CD4-positive, alpha-beta T cell treated with Interleukin-15 for 1 hour (primary cell): ENCODE measurements around the gene PDK2.

Experiments
- DNase-seq: peaks from one replicate; pipeline ENCODE4 v3.0.0-alpha.2; 2020

Gene PDK2

GRCh38 chr17:50080096-50080480 lies 15.1 kb upstream of the PDK2 start:
- DNase-seq = no peak

GRCh38 chr17:50080827-50081226 lies 14.3 kb upstream of the PDK2 start:
- no peak for DNase-seq

GRCh38 chr17:50081757-50082156 lies 13.4 kb upstream of the PDK2 start:
- DNase-seq = no peak

- DNase-seq = peak; percentile 73
These were observed 7.8 kb upstream of the PDK2 start for GRCh38 chr17:50087246-50087911.

- no peak for DNase-seq
These were observed 7.2 kb upstream of the PDK2 start for GRCh38 chr17:50087912-50088405.

- no peak for DNase-seq
These were observed 6.0 kb upstream of the PDK2 start for GRCh38 chr17:50088952-50089825.

- no peak for DNase-seq
These were observed 5.1 kb upstream of the PDK2 start for GRCh38 chr17:50090071-50090470.

- no peak for DNase-seq
These were observed 3.9 kb upstream of the PDK2 start for GRCh38 chr17:50090971-50091917.

GRCh38 chr17:50091918-50092285 lies 3.2 kb upstream of the PDK2 start:
- DNase-seq = no peak

GRCh38 chr17:50093246-50093645 lies 1.9 kb upstream of the PDK2 start:
- DNase-seq = no peak

GRCh38 chr17:50093807-50094206 lies 1.3 kb upstream of the PDK2 start:
- DNase-seq = no peak

GRCh38 chr17:50094243-50094752 lies 853 bp upstream of the PDK2 start:
- peak; percentile 79 for DNase-seq

GRCh38 chr17:50095626-50096037 lies 481 bp downstream of the PDK2 start:
- DNase-seq = no peak

- DNase-seq = no peak
These were observed 941 bp downstream of the PDK2 start for GRCh38 chr17:50096092-50096491.

GRCh38 chr17:50096758-50097157 lies 1.6 kb downstream of the PDK2 start:
- no peak for DNase-seq

GRCh38 chr17:50097455-50097854 lies 2.3 kb downstream of the PDK2 start:
- no peak for DNase-seq

GRCh38 chr17:50097926-50098325 lies 2.8 kb downstream of the PDK2 start:
- DNase-seq = no peak

- DNase-seq = no peak
These were observed 3.4 kb downstream of the PDK2 start for GRCh38 chr17:50098583-50098982.

GRCh38 chr17:50099003-50099402 lies 3.9 kb downstream of the PDK2 start:
- DNase-seq = no peak

- no peak for DNase-seq
These were observed 5.3 kb downstream of the PDK2 start for GRCh38 chr17:50100480-50100883.

- no peak for DNase-seq
These were observed 5.8 kb downstream of the PDK2 start for GRCh38 chr17:50100921-50101345.

- no peak for DNase-seq
These were observed 6.4 kb downstream of the PDK2 start for GRCh38 chr17:50101346-50102163.
